Superior temporal gyrus (tissue), 1 donor: ENCODE data around the gene OSBPL10.
"Not testable (repeated sequence)": the region's sequence is repeated elsewhere in the genome, so short reads cannot be mapped to it uniquely, and the experiment has no call there.

ENCODE experiments used
- DNase-seq: peaks from one replicate; pipeline ENCODE4 v3.0.0-alpha.2; 2016; ENCODE audit errors: extremely low spot score

Gene OSBPL10

DNA sequence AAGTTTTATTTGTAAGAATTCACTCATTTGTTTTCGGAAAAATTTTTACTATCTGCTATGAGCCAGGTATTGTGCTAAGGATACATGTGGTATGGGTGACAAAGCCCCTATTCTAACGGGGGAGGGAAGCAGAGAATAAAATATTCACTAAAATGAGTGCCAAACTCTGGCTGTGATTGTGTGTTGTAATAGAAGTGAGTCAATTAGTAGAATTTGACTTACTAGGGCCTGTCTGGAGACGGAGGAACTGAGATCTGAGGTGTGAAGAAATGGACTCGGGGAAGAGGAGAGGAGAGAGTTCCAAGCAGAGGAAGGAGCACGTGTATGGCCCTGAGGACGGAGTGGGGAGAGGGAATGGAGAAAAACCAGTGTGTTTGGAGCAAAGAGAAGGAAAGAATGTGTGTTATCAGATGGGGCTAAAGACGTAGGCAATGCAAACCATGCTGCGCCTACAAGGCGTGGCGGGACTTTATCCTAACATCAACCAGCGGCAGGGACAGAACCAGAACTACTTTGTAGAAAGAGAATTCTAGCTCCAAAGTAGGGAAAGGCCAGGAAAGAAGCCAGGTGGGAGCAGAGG, 89.1 kb downstream of the OSBPL10 start:
- no peak for DNase-seq

DNA sequence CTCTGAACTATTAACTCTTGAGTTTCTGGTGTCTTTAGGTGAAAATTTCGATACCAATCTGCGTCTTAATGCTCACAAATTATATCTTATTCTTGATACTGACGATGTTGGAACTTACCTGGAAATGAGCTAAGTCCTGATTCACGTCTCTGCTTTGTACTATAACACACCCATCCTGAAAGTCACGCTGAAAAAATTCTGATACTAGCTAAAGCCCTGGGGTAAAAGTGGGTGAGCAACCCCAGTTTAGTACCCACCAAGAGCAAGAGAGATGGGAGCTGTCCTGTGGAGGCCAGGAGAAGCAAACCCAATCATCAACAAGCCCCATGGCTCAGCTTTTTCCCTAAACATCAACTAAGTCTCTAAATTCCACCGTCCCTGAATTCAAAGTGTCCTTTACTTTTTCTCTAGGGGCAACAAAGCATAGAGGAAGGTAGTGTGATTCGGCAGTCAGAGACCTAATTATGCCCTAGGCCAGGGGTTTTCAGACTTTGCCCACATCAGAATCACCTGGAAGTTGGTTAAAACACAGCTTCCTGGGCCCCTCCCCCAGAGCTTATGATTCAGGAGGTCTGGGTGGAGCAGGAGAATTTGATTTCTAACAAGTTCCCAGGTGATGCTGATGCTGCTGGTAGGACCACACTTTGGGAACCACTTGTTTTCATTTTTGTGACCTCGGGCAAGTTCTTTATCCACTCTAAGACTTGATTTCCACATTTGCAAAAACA, 90.2 kb downstream of the OSBPL10 start:
- DNase-seq, result no peak

- no peak for DNase-seq
Measured at GRCh38 chr3:31890007-31890406, 91.1 kb downstream of the OSBPL10 start.

- no peak for DNase-seq
Measured at GRCh38 chr3:31885235-31885634, 95.8 kb downstream of the OSBPL10 start.

DNA sequence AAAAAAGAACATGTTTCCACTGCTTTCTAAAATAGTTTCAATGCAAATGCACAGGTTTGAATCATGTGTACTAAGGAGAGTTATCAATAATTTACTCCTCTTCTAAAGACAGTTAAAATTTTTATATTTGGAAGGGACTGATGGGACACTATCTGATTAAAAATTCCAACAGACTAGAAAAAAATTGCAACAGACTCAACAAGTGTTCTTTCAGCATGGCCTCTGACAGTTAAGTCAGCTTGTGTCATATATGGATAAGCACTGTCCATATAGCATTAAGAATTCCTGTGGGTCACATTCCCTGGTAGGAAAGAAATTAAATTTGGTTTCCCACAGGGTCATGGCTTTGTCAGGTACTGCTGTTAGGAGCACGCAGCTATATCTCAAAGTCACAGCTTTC, 96.8 kb downstream of the OSBPL10 start:
- DNase-seq, result no peak

DNA sequence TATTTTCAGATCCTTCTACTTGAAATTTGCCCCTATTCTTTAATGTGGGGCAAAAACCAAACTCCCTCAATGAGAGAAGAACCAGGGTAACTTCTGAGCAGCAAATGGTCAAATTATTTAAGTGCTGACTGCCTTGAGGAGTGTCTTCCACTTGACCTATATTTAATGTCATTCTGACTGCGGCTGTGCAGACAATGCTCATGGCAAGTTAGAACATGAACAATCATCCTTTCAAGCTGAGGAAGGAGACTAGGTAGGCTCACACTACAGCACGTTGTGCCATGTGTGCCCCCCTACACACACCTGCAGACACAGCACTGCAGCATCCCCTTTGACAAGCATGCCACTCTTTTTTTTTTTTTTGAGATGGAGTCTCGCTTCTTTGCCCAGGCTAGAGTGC, 98.2 kb downstream of the OSBPL10 start:
- no peak for DNase-seq

DNA sequence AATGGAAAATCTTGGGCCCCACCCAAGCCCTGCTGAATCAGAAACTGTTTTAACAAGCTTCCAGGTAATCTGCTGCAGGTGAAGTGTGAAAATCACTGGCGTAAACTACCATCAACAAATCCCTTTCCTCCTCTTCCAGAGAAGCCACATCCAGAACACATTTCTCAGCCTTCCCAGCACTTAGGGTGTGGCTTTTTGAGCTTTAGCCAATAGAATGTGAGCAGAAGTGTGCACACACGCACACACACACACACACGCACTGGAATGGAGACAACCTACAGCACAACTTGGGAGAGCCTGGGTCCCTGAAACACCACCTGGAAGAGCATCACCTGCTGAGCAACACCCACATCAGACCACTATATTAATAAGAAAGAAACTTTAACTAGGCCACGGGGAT, 98.6 kb downstream of the OSBPL10 start:
- no peak for DNase-seq

GRCh38 chr3:31880482-31881078, 100.5 kb downstream of the OSBPL10 start:
- DNase-seq, result no peak

GRCh38 chr3:31880020-31880419, 101.0 kb downstream of the OSBPL10 start:
- DNase-seq, result no peak

DNA sequence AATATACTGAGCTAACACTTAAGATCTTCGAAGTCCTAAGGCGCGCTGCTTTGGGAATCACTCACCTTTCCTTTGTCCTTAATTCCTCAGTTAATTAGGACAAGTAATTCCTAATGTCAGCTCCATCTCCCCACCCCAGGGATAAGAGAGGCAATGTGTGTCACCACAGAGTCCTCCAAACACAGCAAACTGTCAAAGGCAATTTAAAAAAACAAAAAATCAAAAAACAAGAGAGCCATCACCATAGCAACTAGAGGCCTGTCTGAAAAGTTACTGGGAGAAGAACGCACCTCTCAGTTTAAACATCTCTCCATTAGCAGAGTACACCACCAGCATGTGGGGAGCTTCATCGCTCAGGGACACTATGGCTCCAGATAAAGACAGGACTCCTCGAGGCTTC, 101.7 kb downstream of the OSBPL10 start:
- DNase-seq, result no peak

DNA sequence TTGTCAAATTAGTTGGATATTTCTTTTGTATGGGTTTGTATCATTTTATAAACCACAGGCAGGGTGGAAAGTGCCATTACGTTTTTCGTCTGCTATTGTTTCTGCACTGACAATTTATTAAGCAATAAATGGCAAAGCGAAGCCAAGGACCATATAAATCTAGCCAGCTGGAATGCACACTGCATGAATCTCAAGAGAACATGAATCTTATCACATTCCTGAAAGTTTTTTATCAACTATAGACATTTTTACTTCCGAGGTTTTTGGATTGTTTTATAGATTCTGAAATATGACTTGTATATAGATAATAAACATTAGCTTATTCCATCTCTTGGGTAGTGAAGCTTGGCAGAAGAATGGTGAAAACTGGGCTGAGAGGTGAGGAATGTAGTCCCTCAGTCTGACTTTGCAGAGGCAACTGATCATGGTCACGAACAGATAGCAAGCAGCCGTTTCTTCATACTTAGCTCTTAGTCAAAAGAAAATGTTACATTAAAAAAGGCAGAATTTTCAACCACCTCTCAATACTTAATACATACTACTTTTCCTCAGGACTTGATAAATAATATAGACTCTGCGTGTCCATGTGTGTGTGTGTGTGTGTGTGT, 102.7 kb downstream of the OSBPL10 start:
- no peak for DNase-seq

DNA sequence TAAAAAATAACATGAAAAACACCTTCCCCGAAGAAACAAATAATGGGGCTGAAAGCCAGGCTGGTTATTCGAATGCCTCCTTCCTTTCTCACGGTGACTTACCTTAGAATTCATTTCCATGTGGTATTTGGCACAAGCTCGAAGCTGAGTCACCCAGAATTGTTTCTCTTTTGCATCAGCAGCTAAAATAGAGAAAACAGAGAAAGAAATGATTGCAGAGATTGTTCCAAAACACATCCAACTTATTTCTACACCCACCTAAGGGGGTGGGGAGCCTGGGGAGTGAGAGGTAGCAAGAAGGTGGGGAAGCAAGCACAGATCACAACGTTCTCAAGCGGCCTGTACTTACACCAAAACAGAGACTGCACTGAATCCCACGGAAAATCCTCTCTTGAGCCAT, 104.7 kb downstream of the OSBPL10 start:
- DNase-seq, result peak; percentile 55

- no peak for DNase-seq
Measured at GRCh38 chr3:31875437-31875836, 105.6 kb downstream of the OSBPL10 start.

DNA sequence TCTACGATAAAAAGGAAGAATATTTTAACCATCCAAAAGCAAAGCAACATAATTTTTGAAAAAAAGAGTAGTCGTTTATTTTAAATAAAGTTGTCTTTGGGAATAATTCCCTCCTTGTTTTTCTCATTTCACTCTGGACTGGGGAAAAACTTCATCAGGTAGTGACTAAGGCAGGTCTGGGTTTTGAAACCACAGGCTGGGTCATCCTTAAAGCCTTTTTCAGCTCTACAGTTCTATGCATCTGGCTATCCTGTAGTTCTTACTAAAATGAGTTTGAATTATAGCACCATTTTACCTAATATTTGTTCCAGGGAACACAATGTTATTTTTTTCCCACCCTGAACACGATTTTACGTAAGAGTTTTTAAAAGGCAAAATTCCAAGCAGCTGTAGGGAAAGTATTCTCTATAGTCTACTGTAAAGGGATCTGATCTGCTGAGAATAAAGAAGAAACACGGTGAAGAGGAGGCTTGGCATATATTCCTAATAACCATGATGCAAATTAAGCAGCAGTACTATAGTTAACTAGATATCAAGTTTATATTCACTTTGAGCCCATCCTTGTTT, 107.7 kb downstream of the OSBPL10 start:
- DNase-seq, result no peak

DNA sequence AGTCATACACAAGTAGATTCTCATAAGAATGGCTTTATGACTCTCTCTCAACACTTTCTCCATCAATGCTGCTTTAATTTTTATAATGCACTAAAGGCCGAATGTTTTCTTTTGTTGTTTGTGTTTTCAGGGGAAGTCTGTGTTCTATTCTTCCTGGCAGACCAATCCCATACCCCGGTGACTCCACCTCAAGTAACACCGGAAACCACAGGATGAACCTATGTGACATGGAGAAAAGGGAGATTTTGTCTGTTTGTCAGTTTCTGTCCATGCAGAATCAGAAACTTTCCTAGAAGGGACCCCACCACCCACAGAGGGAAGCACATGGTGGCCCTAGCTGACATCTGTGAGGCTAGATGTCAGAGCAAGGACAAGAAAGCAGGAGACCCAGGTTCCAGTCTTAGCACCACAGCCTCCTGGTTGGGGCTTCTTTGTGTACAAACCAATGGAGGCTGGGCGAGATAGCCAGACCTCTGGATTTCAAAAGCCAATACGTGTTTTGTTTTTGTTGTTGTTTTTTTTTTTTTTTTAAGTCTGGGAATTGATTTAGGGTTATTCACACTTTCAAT, 109.0 kb downstream of the OSBPL10 start:
- no peak for DNase-seq

DNA sequence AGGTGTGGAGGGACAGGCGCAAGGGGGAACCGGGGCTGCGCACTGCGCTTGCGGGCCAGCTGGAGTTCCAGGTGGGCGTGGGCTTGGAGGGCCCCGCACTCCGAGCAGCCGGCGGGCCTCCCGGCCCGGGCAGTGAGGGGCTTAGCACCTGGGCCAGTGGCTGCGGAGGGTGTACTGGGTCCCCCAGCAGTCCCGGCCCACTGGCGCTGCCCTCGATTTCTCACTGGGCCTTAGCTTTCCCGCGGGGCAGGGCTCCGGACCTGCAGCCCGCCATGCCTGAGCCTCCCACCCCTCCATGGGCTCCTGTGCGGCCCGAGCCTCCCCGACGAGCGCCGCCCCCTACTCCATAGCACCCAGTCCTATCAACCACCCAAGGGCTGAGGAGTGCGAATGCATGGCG, 111.0 kb downstream of the OSBPL10 start:
- not testable (repeated sequence) for DNase-seq

DNA sequence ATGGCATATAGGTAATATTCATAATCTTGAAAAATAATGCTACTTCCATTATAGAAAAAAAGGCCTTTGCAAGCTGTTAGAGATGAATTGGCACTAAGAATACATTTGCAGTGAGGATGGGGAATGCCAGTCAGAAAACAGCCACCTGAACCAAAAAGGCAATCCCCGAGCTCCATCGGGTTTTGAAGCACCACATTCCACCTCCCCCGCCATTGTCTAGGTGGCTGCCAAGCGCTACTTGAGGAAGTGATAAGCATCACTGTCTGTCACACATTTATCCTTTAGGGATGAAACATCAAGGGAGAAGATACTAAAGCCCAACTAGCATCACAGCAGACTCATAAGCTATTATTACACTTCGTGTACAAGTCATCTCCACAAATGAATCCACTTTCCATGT, 112.8 kb downstream of the OSBPL10 start:
- no peak for DNase-seq

- no peak for DNase-seq
Measured at GRCh38 chr3:31862666-31863279, 118.3 kb downstream of the OSBPL10 start.

GRCh38 chr3:31861826-31862225, 119.2 kb downstream of the OSBPL10 start:
- no peak for DNase-seq

GRCh38 chr3:31860642-31861041, 120.4 kb downstream of the OSBPL10 start:
- not testable (repeated sequence) for DNase-seq

GRCh38 chr3:31859245-31859644, 121.8 kb downstream of the OSBPL10 start:
- no peak for DNase-seq

DNA sequence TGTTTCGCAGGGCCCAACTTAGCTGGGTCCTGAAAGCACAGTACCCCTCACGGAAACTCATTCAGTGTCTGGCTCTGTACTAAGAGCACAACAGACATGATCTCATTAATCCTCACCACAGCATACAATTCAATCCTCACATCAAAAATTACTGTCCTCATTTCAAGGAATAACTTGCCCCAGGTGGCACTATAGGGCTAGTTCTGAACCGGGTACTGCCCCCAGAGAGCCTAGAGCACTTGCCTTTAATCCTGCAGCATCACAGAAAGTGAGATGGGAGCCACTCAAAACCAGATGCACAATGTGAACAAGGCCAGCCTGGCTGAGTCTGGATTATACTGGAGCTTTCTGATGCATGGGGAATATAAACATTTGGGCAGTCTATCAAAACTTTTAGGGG, 122.6 kb downstream of the OSBPL10 start:
- DNase-seq, result no peak
